Measurements from ENCODE around the gene CYP8B1.
A peak's percentile ranks its signal among the peaks of the same experiment; 100 is the strongest.

The CYP8B1 gene

DNA sequence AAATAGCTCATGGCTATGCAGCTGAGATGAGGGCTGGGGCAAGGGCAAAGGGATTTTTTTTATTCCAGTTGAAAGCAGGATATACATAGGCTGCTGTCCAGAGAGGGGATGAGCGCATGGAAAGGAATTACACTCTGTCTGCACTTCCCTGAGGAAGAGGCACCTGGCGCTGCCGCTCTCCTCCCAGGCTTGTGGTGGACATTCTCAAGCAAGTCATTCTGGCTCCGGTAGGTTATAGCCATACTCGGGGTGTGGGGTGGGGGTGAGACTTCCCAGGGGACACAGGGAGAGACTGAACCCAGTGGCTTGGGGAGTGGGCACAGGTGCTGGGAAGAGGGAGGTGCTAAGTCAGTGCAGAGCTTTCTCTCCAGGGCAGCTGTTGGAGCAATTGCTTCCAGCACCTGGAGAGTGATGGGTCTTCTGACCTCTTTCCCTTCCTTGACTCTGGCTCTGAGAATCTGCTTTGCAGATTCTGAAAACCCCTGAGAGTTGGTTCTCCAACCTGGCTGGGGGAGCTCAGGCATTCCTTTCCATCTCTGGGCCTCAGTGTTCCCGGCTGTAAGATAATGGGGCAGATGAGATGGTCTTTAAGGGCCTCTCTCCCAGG lies 24.3 kb downstream of the CYP8B1 start:
- DNase-seq: no peak

DNA sequence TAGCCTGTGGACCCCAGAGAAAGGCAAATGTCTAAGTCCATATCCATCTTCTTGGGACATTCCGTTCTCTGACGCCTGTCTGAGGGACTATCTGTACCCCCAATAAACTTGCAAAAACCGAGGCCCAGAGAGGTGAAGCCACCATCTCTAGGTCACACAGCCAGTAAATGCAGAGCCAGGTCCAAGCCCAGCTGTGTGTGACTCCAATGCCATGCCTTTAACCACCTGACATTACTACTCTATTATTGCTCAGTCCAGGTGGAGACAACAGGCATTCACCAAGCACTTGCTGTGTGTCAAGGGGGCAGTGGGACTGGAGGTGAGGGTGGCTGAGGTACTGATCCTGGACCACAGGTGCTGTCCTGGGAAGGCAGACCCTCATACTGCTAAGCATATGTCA lies 25.4 kb downstream of the CYP8B1 start:
- no peak for DNase-seq

DNA sequence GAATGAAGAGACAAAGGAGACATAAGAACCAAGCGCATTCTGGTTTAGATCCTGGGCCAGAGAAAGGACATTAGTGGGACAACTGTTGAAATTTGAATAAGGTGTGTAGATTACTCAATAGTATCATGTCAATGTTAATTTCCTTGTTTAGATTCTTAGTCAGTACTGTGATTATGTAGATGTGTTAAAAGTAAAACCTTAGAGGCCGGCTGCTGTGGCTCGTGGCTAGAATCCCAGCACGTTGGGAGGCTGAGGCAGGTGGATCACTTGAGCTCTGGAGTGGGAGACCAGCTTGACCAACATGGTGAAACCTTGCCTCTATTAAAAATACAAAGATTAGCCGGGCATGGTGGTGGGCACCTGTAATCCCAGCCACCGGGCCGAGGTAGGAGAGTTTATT lies 26.7 kb downstream of the CYP8B1 start:
- DNase-seq: no peak

DNA sequence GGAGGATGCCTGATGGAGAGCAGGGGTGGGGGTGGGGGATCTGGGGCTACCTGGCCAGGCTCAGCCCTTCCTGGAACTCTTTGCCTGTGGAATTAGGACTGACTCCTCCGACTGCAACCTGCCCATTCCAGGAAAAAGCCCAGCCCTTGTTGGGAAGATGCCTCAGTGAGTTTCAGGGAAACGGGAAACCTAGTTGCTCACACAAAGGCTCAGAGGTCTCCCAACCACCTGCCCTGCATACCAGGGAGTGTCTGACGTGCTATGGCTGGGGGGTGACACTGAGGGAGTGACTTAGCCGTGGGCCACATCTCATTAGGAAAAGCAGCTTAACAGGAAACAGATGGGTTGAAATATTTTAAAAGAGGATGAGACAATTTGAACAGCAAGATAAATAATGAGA lies 27.9 kb downstream of the CYP8B1 start:
- DNase-seq: no peak

DNA sequence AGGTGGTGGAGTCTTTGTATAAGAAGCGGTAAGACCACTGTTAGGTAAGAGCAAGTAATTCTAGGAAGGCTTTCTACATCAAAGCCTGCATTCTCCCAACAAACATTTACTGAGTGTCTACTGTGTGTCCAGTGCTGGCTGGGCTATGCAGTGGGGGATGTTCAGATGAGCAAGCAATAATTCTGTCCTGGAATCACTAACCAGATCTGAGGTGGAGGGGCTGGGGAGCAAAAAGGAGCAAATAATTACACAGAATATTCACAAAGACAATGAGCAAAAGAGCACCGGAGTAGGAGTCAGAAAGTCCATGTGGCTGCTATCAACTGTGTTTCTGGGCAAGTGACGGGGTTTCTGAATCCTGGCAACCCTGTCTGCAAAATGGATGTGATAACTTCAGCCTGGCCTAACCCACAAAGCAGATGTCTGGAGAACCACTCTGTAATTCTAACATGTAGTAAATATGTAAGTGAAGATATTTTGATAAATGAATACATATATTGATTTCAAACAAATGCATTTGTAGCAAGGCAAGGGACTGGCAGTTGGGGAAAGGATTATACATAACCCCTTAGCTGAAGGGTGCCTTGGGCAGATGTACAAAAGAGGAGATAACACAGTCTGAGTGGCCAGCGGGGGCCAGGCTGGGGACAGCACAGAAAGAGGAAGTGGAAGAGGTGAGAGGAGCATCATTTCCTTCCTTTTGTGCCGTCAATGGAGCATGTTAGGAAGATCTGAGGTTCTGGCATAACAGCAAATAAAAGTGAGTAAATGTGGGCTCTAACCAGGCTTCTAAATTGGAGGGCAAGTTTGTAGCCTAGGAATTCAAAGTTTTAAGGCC lies 28.8 kb downstream of the CYP8B1 start:
- peak; percentile 21 for DNase-seq

DNA sequence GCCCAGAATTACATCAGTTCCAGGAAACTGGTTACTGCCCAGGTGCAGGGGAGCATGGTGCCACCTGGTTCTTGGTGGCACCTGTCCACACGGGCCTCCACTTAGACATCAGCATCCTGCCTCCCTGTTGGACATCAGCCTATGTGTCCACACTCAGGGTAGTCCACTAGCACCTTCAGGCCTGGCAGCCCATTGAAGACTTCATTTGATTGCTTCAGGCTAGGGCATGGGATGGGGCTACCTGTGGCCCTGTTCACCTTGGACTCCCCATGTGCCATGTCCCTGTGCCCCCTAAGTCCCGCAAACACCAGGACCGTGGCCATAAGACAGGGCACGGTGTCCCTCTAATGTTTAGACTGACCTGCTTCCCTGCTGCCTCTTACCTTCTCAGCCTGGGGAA lies 30.9 kb downstream of the CYP8B1 start:
- DNase-seq: no peak

DNA sequence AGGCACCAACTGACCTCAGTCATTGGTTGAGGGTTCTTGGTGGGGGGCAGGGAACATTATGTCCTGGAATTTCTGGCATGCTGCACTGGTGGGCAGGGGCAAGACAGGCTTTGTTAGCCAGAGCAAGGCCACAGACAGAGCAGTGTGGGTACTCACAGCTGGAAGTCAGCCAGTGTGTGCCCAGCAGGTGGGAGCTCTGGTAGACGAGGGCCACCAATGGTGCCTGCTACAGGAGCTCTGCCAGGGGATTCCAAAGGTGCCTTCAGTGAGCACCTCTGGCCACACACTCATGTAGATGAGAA lies 31.3 kb downstream of the CYP8B1 start:
- no peak for DNase-seq

DNA sequence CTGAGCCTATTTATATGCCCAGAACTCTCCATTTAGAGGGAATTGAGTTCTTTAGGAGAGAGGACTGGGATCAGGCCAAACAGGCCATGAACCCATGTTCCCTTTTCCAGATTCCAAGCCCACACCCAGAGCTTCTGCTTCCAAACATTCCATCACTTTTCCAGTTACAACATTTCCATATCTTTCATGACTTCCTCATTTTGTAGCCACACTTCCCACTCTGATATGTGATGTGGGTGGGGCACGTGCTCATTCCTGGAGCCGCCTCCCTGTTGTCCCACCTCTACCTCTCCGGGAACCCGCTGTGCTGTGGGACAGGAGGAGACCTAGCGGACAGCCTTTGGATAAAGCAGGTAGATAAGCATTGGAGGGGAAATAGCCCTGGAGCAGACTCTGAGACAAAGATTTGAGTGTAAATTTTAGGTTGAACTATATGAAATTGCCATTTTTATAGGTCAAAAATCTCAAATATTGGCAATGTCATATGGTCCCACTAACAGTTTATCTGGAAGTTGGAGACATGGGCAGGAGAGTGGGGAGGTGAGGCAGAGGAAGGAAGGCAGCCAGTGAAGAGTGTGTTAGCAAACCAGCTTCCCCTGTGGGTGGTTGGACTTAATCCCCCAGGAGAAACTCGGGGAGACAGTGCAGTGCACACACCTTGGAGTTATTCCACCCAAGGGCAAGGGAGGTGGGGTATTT lies 31.8 kb downstream of the CYP8B1 start:
- DNase-seq: no peak

DNA sequence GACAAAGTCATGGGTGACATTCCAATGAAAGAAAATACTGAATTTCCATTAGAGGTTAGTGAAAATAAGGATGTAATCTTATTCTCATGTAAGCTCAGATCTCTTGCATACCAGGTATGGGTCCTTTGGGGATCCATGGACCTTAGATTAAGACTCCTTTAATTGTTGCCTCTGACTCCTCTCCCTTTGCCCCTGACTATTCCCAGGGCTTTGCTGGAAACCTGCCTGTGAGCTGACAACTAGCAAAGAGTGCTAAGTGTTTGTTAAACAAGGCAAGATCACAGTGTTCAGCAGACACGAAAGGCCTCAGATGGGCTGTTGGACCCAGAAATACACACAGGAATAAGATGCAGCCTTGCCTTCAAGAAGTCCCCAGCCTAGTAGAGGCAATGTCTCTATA lies 34.3 kb downstream of the CYP8B1 start:
- no peak for DNase-seq

DNA sequence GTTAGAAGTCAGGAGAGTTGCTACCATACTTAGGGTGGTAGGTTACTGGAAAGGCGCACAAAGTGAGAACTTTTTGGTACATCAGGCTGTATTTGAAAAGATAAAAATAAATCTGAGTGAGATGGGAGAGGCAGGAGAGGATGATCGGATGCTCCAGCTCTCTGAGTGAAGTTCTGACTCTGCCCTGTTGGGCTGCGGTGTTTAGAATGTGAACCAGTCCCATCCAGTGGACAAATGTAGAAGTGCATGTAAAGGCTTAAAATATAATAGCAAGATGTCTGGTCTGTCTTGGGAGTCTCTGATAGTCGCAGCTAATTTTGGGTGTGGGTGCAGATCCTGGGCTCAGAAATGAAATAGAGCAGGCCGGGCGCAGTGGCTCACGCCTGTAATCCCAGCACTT lies 36.1 kb downstream of the CYP8B1 start:
- peak; percentile 51 for DNase-seq

DNA sequence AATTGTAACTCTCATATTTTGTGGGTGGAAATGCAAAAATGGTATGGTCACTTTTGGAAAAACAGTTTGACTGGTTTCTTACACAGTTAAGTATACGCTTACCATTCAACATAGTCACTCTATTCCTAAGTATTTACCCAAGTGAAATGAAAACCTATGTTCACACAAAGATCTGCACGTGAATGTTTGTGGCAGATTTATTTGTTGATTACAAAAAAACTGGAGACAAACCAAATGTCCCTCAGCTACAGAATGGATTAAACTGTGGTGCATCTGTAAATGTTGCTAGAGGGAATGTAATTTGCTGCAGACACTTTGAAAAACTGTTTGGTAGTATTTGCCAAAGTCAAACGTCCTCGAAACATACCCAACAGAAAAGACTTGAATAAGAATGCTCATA lies 37.1 kb downstream of the CYP8B1 start:
- DNase-seq: no peak

DNA sequence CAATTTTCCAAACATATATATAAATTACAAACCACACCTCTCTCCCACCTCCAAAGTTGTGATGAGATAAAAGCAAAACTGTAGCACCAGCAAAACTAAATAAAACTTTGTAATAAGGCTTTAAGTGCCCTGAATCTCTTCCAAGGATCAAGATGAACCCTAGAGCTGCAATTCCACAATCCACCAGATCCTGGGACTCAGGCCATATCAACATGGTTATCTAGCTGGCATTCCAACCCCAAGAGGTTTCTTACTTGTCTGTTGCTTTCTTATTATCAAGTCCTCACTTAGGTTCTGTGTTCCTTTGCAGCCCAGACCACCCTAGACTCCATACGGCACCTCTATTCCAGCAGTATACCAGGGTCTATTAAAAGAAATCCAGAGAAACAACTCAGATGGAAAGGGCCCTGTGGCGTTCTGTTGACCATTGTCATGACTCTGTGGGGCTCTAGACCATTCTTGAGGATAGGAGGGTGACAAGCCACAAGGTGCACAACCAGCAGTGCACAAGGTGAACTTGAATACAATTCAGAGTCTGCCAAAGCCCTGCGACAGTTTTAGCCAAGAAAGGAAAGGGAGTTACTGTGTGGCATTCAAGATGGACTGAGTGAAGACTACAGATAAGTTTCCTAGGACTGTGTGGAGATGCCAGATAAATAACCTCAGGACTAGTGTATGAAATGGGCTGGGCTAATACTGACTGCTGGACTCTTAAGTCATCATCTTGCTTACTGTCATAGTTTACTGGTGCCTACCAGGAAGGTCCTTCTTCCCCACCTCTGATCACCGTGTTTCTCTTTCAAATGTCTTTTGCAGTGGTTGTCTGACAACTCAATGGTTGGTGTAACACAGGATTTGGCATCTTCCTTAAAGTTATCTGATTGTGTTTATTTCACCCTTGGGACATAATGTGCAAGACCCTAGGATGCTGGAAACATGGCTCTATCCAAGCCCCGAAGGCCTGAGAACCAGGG lies 39.2 kb downstream of the CYP8B1 start:
- DNase-seq: no peak

DNA sequence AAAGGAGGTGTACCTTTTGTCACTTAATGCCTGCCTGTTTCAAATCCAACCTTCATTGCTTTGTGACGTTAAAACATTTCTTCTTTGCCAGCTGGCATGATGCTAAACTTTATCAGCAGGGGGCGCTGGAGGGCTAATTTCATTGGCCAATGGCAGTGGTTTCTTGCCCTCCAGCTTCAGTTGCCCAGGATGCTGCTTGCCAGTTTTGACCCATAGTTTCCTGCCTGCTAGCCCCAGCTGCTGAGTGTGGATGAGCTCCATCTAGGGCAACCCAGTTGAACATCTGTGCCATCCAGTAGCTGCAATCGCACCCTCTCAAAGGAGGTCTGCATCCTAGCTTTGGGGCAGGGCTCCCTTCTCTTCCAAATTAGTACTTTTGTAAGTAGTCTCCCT lies 44.4 kb downstream of the CYP8B1 start:
- DNase-seq: peak; percentile 73

DNA sequence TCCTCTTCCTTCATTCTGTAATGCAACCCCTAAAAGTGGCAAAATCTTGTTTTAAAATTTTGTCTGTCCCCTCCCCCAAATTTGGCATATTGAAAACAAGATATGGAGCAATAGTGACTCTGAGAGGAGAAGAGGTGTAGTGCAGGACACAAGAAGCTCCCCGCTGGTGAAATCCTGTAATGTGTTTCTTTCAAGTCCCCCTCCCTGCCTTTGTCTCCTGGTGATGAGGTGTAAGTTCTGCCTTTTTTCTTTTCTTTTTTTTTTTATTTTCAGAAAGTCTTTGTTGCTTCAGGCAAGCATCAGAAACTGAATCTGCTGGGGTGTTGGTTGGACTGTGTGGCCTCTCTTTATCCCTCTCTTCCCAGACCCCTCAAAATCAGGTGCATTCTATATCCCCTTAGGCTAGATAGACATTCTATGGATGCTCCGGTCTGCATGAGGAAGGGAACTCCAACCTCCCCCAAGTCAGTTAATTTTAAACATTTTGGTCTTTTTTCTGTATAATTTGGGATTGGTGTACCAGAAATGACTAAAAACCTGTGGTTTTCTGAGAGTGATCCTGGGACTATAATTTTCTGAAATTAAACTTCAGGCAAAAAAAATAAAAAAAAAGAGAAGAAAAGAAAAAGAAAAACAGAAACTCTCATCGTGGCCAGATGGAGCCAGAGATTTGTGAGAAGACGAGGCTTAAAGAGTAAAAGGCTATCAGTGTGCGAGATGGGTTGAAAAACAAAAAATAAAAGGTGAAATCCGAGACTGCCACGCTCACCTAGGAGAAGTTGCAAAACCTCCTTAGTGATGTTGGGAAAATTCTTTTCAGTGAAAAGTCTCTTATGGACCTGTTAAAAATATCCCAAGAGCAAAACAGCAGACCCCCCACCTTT lies 45.0 kb downstream of the CYP8B1 start:
- DNase-seq: no peak

DNA sequence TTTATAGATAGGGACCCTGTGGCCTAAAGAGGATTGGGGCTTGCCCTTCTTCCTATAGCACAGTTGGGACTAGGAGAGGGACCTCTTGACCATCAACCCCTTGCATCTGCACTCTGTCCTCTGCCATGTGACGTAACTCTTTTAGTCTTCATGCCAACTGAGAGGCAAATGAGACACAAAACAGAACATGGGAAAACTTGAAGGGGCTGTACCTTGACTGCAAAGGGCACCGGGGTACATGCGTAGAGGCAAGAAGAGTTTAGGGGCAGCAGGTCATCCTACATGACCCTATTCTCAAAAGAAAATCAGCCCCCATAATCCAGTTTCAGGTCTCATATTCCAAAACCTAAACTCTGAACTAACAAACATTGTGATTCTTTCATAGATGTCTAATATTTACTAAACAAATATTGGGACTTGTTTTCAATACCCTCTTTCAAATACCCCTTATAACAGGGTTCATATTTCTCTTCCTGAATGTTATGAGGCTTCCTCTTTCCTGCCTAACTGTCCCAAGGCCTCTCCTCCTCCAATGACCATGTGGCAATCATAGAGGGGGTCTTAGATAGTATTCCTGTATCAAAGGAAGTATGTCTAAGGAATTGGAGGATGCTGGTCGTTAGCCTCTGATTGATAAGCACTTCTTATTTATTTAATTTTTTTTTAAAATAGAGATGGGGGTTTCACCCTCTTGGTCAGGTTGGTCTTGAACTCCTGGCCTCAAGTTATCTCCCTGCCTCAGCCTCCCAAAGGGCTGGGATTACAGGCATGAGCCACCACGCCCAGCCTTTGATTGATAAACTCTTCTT lies 45.8 kb downstream of the CYP8B1 start:
- DNase-seq: no peak

DNA sequence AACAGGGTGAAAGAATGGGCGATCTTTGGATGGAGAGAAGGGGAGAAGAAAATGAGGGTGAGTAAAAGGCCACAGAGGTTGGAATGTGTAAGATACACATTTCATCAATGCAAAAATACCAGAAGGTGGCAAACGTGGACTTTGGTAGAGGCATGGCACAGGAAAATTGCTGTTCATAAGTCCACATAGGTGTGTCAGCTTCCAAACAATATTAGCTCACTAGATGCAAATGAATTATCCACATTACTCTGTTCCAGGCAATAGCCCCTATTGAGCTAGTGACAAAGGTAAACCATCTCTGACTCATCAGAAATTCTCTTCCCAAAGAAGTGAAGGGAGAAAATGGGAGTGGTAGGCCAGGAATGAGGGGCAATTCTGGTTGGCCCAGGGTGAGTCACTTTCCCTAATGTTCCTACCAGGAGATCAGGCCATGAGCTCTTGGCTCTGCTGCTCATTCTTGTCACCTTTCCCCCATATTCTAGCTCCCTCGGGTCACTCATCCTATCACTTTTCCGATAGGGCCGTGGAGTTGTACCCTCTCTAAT lies 46.5 kb downstream of the CYP8B1 start:
- DNase-seq: no peak

DNA sequence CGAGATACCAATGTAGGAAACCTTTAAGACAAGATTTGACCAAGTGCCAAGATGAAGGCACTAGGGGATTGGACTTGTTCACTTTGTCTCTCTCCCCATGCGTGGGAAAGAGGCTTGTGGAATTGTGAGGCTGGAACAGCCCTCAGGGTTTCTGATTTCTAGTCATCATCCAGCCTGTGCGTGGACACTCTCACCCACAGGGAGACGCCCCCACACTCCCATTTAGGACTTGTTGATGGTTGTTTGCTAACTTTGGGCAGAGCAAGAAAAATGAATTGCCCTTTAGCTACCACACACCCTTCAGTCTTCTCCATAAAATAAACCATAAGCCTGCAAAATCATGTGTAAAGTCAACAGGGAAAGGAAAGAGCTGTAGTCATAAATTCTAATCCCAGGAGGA lies 48.0 kb downstream of the CYP8B1 start:
- DNase-seq: no peak

DNA sequence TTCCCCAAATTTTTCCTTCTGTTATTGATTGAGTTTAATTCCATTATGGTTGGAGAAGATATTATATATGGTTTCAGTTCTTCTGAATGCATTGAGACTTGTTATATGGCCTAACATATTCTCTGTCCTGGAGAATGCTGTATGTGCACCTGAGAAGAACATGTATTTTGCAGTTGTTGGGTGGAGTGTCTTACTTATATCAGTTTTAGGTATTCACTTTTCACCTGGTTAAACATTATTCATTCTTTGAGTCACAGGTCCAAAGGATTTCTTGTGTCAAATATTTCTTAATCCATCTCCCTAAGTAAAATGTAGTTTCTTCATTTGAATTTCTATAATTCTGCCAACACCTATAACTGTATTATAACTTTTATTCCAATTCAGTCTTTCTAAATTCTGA lies 48.7 kb downstream of the CYP8B1 start:
- no peak for DNase-seq

DNA sequence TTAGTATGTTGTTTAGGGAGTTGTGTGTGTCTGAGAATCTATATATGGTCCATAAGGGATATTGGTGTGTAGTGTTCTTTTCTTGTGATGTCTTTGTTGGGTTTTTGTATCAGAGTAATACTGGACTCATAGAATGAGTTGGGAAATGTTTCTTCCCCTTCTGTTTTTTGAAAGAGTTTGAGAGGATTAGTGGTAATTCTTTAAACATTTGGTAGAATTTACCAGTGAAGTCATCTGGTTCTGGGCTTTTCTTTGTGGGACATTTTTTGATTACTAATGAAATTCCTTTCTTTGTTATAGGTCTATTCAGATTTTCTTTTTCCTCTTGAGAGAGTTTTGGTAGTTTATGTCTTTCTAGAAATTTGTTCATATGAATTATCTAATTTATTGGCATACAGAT lies 49.5 kb downstream of the CYP8B1 start:
- peak; percentile 4 for DNase-seq

DNA sequence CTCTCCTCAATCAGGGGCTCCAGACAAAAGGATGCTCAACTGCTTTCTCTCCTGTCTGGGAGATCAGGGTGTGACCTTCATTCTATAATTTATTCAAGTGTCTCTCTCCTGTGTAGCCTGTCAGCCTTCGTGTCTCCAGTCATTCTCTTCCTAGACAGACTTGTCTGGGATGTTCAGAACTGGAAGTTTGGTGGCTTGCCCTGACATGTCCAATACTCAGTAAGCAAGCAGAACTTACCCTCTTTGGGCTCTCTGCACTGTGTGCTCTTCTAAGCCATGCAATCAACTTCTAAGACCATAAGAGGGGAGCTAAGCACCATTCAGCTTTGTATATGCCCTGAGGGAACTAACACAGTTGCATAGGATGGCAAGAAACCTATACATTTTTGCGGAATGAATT lies 52.3 kb downstream of the CYP8B1 start:
- no peak for DNase-seq

DNA sequence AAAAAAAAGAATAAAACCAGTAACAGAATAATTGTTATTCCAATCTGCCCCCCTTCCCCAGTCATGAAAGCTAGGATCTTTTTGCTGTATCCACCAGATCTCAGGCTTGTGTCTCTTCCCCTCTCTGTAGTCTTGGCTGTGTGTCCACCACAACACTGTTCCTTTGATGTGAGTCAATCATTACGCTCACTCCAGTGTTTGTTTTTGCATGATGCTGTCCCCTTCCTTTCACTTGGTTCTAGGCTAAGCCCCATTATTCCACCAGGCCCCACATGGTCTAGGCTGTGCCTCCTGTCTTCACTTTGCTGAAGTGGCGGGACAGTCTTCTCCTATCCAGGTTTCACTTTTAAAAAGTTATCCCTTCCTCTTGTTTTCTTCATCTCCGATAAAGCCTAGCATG lies 52.9 kb downstream of the CYP8B1 start:
- no peak for DNase-seq

All from midbrain (tissue), 1 donor.